A673 (cell line): ENCODE measurements around the gene PHF3. TPM values are rescaled to one million over a fixed set of nuclear protein-coding genes. Genes with fewer than 3 reads are reported as not detected.
A peak's percentile ranks its signal among the peaks of the same experiment; 100 is the strongest.

Experiments
- BruUV-seq: library from RNA; stranded (reverse); fragments of 400-500 nt; replicated peaks from 2 replicates; lab custom pipeline; 2021; lab: Mats Ljungman, UMichigan
- CTCF ChIA-PET: fragments of 300-600 bp; sonication (Branson Sonifier 250); formaldehyde crosslinking; loops from one replicate; lab custom pipeline; 2022; ENCODE audit warnings: antibody characterized with exemption; lab: Charles Lee
- POLR2A ChIA-PET: fragments of 300-600 bp; sonication (Branson Sonifier 250); formaldehyde crosslinking; loops from one replicate; lab custom pipeline; 2022; ENCODE audit warnings: antibody characterized with exemption; ENCODE audit not compliant: low non-redundant PET; lab: Charles Lee
- DNase-seq: peaks from one replicate; pipeline ENCODE4 v3.0.0-alpha.2; 2015; ENCODE audit warnings: low spot score
- H3K27ac ChIP-seq: fragments of 200-600 bp; sonication (generic); 2 replicates; pipeline ENCODE4 v1.5.1; 2016; ENCODE audit warnings: mixed run types, low read depth, mild to moderate bottlenecking, mixed read lengths, antibody characterized with exemption, low read length; ENCODE audit not compliant: poor library complexity, severe bottlenecking
- H3K27me3 ChIP-seq: fragments of 200-600 bp; sonication (generic); replicated peaks from 2 replicates; pipeline ENCODE4 v1.6.1; 2017; ENCODE audit warnings: mixed run types, low read depth, mild to moderate bottlenecking, mixed read lengths, antibody characterized with exemption, low read length; ENCODE audit not compliant: insufficient read depth, poor library complexity
- H3K36me3 ChIP-seq: fragments of 200-600 bp; sonication (generic); 2 replicates; pipeline ENCODE4 v1.6.1; 2016; ENCODE audit warnings: mixed run types, mild to moderate bottlenecking, mixed read lengths, antibody characterized with exemption, low read length; ENCODE audit not compliant: insufficient read depth, poor library complexity, severe bottlenecking
- H3K4me1 ChIP-seq: fragments of 200-600 bp; sonication (generic); 2 replicates; pipeline ENCODE4 v1.6.1; 2017; ENCODE audit warnings: mixed run types, mild to moderate bottlenecking, mixed read lengths, antibody characterized with exemption, low read length; ENCODE audit not compliant: insufficient read depth, poor library complexity, severe bottlenecking
- H3K4me3 ChIP-seq: fragments of 200-600 bp; sonication (generic); 2 replicates; pipeline ENCODE4 v1.5.1; 2016; ENCODE audit warnings: low read depth, mixed run types, mild to moderate bottlenecking, mixed read lengths, low read length; ENCODE audit not compliant: poor library complexity, severe bottlenecking
- H3K9me3 ChIP-seq: fragments of 200-600 bp; sonication (generic); 2 replicates; pipeline ENCODE4 v1.6.1; 2016; ENCODE audit warnings: mixed run types, low read depth, mild to moderate bottlenecking, mixed read lengths, antibody characterized with exemption, low read length; ENCODE audit not compliant: poor library complexity, severe bottlenecking
- CTCF ChIP-seq: fragments of 300-800, 200-600 bp; sonication (generic); conservative IDR thresholded peaks from 2 replicates; pipeline ENCODE4 v1.5.1; 2017; ENCODE audit warnings: low read depth, mild to moderate bottlenecking, antibody characterized with exemption, low read length, moderate library complexity, mixed read lengths
- EZH2 ChIP-seq: fragments of 200-600 bp; sonication (generic); IDR thresholded peaks from 2 replicates; pipeline ENCODE4 v1.6.1; 2017; ENCODE audit warnings: borderline replicate concordance, low read depth, mild to moderate bottlenecking, mixed read lengths, antibody characterized with exemption, low read length; ENCODE audit not compliant: poor library complexity, severe bottlenecking
- intact Hi-C: fragments of 100-400 bp; cut with micrococcal nuclease; formaldehyde crosslinking; loops from one replicate; pipeline ENCODE4 v1.10.0; 2022; ENCODE audit not compliant: unreplicated experiment
- total RNA-seq: library from RNA; stranded (reverse); gene quantifications from 2 replicates; pipeline ENCODE4 v1.2.3, GENCODE V29; 2021

Gene PHF3
- total RNA-seq, 1 experiment from 2014 or later = 52.0 TPM

- no TSS peak for BruUV-seq
- Histone ChIP-seq H3K4me3 (no peak overlapping the region), H3K27ac (no peak overlapping the region), H3K4me1 (no peaks in the 10 kb centered on the region), H3K9me3 (no peaks in the 10 kb centered on the region), H3K27me3 (no peaks in the 10 kb centered on the region), H3K36me3 (no peaks in the 10 kb centered on the region)
- intact Hi-C loops = no loop called here
- TF ChIP-seq CTCF = no peak
- TF ChIP-seq EZH2 = no peak
- no peak for DNase-seq
- CTCF ChIA-PET = no interaction called here
- POLR2A ChIA-PET = interaction anchor here (0.6 kb wide), 1 partner anchor 110 kb away, joined by 3 read pairs; no protein-coding TSS in a partner anchor
These were observed 42.7 kb upstream of the PHF3 start for GRCh38 chr6:63592886-63593285.

GRCh38 chr6:63597141-63598048 is 38.2 kb upstream of the PHF3 start:
- TF ChIP-seq CTCF (no peak), EZH2 (no peak)
- BruUV-seq = no TSS peak
- CTCF ChIA-PET = interaction anchor here (1.6 kb wide), 2 partner anchors 167 to 205 kb away, joined by 8 to 17 read pairs; no protein-coding TSS in a partner anchor
- DNase-seq = peak; percentile 5
- POLR2A ChIA-PET = no interaction called here
- Histone ChIP-seq H3K36me3 (no peaks in the 10 kb centered on the region), H3K4me1 (no peaks in the 10 kb centered on the region), H3K27me3 (no peaks in the 10 kb centered on the region), H3K9me3 (no peaks in the 10 kb centered on the region), H3K27ac (no peak overlapping the region), H3K4me3 (peak overlapping the region; percentile 54)
- intact Hi-C loops = loop anchor here (2.0 to 5.0 kb wide), 2 partner anchors 167 to 205 kb away; no protein-coding TSS in a partner anchor

- Histone ChIP-seq H3K4me3 (peak overlapping the region; percentile 54), H3K36me3 (no peaks in the 10 kb centered on the region), H3K27ac (no peak overlapping the region), H3K27me3 (no peaks in the 10 kb centered on the region), H3K9me3 (no peaks in the 10 kb centered on the region), H3K4me1 (no peaks in the 10 kb centered on the region)
- TF ChIP-seq EZH2 (no peak), CTCF (peak; percentile 92)
- BruUV-seq = no TSS peak
- ChIA-PET CTCF (interaction anchor here (0.6 to 1.6 kb wide), 6 partner anchors 16 to 204 kb away, joined by 3 to 17 read pairs (median 4); no protein-coding TSS in a partner anchor), POLR2A (no interaction called here)
- intact Hi-C loops = loop anchor here (2.0 to 5.0 kb wide), 2 partner anchors 166 to 204 kb away; no protein-coding TSS in a partner anchor
- peak; percentile 80 for DNase-seq
These were observed 37.3 kb upstream of the PHF3 start for GRCh38 chr6:63598049-63599036.
